Kidney epithelial cell (primary cell): ENCODE measurements around the gene SPCS1. TPM values are rescaled to one million over a fixed set of nuclear protein-coding genes. Genes with fewer than 3 reads are reported as not detected.

ENCODE experiments used
- DNase-seq: peaks from one replicate; pipeline ENCODE4 v3.0.0-alpha.2; 2010; ENCODE audit warnings: low read depth
- H3K27me3 ChIP-seq: 2 replicates; pipeline ENCODE4 v1.6.0; 2011; ENCODE audit warnings: low read length; ENCODE audit not compliant: control insufficient read depth, insufficient read depth
- H3K36me3 ChIP-seq: 2 replicates; pipeline ENCODE4 v1.5.1; 2011; ENCODE audit warnings: low read length; ENCODE audit not compliant: control insufficient read depth, insufficient read depth
- H3K4me3 ChIP-seq: 2 replicates; pipeline ENCODE4 v1.5.1; 2011; ENCODE audit warnings: low read depth, mild to moderate bottlenecking, control low read depth, low read length
- CTCF ChIP-seq: IDR thresholded peaks from 2 replicates; pipeline ENCODE4 v1.5.1; 2011; ENCODE audit warnings: mild to moderate bottlenecking, moderate library complexity, low read length, control low read depth, inconsistent platforms; ENCODE audit not compliant: insufficient read depth, poor library complexity, severe bottlenecking
- total RNA-seq: library from RNA; depleted of rRNA; stranded (reverse); fragments of >200 nt; gene quantifications from 2 replicates; pipeline ENCODE4 v1.2.3, GENCODE V29; 2015

The SPCS1 gene
- total RNA-seq, 1 donor from 2014 or later, result 237 TPM

- Histone ChIP-seq H3K27me3 (no peaks in the 10 kb centered on the region), H3K4me3 (peak overlapping the region; percentile 74), H3K36me3 (peaks cover 9% of the 10 kb centered on the region)
- TF ChIP-seq CTCF, result no peak
- DNase-seq, result no peak
These were observed 21.7 kb upstream of the SPCS1 start for GRCh38 chr3:52684184-52684583.

- TF ChIP-seq CTCF, result no peak
- Histone ChIP-seq H3K27me3 (no peaks in the 10 kb centered on the region), H3K4me3 (peak overlapping the region; percentile 74), H3K36me3 (peaks cover 6% of the 10 kb centered on the region)
- no peak for DNase-seq
These were observed 20.6 kb upstream of the SPCS1 start for GRCh38 chr3:52685285-52685708.

GRCh38 chr3:52685709-52686691 is 19.9 kb upstream of the SPCS1 start, which contains the start of the genes GNL3 and PBRM1:
TSS of gene GNL3 (plus strand) at chr3:52686032. CDS start at chr3:52686093, 61 bp downstream.
TSS of gene PBRM1 (minus strand) at chr3:52685913.
- DNase-seq, result peak; percentile 73
- Histone ChIP-seq H3K36me3 (peaks cover 6% of the 10 kb centered on the region), H3K4me3 (peak within 1 kb of the TSS; percentile 74), H3K27me3 (no peaks in the 10 kb centered on the region)
- no peak for TF ChIP-seq CTCF

GRCh38 chr3:52688266-52688665 is 17.6 kb upstream of the SPCS1 start:
- Histone ChIP-seq H3K36me3 (peaks cover 8% of the 10 kb centered on the region), H3K4me3 (no peak overlapping the region), H3K27me3 (no peaks in the 10 kb centered on the region)
- no peak for DNase-seq
- no peak for TF ChIP-seq CTCF

GRCh38 chr3:52689151-52689550 is 16.8 kb upstream of the SPCS1 start:
- H3K4me3 ChIP-seq, result no peak overlapping the region
- H3K27me3 ChIP-seq, result no peaks in the 10 kb centered on the region
- peaks cover 8% of the 10 kb centered on the region for H3K36me3 ChIP-seq
- no peak for DNase-seq
- no peak for TF ChIP-seq CTCF
